Stimulated activated CD8-positive, alpha-beta memory T cell treated with anti-CD3 and anti-CD28 coated beads, Interleukin-12 subunit alpha, Interleukin-12 subunit beta, amount 100 ng/mL, for 24 hours (primary cell): ENCODE results near the gene FES.
"Not testable (repeated sequence)": the region's sequence is repeated elsewhere in the genome, so short reads cannot be mapped to it uniquely, and the experiment has no call there.

Source experiments
- DNase-seq: peaks from one replicate; pipeline ENCODE4 v3.0.0-alpha.2; 2020; ENCODE audit errors: extremely low read depth

Gene FES

DNA sequence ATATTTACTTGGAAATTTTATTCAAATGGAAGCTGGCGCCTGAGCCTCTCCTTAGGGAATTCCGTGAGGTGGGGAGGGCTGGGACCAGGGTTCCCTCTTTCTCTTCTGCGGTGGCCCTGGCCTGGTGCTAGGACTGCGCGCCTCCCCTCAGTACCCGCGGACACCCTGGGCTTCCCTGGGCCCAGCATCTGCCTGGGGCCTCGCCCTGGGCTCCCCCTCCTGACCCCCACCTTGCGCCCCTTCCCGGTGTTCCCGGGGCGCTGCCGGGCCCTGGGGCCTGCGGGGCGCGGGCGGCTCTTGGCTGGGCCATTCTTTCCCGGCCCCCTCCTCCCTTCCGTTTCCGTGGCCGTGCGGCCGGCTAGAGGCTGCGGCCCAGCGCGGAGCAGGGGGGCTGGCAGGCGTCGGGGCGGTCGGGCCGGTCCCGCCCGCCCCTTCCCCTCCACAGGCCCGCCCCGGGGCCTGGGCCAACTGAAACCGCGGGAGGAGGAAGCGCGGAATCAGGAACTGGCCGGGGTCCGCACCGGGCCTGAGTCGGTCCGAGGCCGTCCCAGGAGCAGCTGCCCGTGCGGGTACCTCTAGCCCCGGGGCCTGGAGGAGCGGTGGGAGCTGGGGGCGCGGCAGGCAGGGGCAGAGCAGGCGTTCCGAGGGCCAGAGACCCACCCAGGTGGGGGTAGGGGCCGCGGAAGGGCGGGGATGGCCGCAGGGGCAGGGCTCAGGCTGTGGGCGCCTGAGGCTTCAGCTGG, at the start of gene FES:
TSS of gene FES (plus strand) at position 529 of the 743 bp plus-strand sequence. CDS start 542 bp downstream, outside the sequence.
- no peak for DNase-seq

DNA sequence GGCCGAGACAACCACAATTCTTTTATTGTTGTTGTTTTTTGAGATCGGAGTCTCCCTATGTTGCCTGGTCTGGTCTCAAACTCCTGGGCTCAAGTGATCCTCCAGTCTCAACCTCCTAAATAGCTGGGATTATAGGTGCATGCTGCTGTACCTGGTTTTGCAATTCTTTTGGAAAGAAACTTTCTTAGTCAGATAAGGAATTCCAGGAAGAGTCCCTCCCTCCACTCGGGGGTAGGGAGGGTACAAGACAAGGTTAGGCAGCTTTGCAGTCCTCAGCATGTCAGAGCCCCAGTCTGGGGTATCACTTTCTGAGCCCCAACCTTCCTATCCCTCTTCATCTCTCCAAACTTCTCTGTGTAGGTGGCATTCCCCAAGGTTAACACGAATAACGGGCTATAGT, 49.7 kb upstream of the FES start:
- no peak for DNase-seq

DNA sequence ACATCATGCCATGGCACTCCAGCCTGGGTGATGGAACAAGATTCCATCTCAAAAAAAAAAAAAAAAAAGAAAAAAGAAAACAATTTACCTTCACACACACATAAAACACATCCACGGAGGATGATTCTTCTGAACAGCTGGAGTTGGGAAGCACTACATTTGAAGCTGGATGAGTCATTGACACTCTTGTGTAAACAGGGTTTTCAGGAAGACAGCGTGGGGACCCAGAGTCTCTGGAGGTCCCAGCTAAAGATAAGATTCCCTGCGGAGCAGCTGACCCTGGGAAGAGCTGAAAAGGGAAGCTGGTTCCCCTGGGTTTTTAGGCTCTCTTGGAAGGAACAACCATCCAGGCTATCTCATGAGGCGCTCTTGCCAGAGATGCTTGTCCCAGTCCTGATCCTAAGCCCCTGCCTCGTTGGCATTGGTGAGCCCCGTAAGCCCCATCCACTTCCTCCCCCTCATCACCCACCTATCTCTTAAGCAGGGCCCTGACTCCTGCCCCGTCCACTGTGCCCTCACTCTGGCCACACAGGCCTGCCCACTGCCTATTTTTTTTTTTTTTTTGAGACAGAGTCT, 47.9 kb upstream of the FES start:
- DNase-seq, result no peak

DNA sequence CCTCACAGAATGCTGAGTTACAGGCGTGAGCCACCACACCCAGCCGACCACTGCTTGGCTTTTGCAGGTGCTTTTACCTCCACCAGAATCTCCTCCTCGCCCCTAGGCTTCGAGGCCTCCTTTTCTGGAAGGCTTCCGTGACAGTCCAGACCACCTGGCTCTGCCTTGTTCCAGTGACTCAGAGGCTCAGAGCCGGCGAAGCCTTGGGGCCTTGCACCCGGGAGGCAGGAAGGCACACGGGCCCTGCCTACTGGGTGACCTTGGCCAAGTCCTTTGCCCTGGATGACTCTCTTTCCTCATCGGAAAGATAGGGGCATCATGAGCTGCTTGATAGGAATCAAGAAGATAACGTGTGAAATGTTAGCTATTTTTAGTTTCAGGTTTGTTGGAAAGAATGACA, 47.2 kb upstream of the FES start:
- DNase-seq, result no peak

DNA sequence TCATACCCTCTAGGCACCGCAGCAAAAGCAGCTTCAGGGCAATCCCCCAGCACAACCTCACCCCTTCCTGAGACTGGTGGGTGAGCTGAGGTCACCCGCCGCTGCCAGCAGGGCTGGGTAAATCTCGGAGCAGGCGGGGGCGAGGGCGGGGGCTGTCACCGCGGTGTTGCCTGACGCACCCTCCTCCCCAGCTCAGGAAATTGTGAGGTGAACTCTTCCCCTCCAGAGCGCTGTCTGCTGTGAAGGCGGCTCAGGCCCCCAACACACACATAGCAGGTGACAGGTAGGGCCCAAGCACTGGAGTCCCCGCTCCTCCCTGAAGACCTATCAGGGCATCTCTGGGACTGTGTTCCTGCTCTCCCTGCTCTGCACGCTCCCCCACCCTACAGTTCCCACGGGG, 46.2 kb upstream of the FES start:
- peak; percentile 71 for DNase-seq

DNA sequence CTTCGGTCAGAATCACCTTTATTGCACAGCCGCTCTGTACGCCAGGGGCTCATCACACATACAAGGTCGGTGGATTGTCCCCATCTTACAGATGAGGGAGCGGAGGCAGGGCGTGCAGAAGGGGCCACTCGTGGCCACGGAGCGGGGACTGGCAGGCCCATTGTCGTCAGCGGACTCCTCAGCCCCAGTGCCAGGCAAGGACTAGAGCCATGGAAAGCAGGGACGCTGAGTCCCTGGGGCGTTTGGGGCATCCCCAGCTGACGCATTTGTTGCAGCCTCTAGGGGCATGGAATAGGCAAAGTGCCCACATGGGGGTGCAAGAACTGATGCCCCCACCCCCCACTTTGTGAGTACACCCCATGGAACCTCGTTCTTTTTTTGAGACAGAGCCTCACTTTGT, 45.8 kb upstream of the FES start:
- no peak for DNase-seq

DNA sequence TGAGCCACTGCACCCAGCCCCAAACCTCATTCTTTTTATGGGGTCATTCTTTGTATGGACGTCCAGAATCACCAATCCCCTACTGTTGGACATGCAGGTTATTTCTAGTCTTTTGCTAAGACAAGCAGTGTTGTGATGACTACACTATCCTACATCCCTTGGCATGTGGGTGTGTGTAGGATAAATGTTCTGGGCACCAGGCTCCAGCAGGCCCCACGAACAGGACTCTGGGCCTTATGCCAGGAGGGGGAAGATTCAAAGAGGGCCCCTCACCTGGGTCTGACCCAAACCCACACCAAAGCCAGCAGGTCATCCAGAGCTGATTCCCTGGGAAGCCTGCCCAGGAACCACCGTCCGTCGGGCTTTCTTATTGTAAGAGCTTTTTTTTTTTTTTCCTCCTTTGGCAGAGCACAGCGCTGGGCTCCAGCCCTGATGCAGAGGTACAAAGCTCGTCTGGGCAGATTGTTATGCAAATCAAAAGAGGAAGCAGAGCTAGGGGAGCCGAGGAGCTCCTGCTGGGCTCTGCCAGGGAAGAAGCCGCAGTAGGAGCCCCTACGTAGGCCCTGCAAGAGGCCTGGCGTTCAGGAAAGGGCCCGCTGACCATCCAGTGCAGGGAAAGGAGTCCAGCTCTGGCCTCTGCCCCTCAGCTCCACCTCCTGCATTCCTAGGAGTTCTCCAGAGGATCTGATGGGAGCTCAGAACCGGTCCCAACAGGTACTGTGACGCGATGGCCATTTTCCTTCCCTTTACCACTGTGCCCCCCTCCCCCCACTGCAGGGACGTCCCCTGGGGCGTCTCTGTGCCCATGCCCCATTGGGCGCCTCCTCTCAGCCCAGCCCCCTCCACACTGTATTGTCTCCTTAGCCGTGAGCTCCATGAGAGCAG, 44.9 kb upstream of the FES start:
- DNase-seq, result no peak

DNA sequence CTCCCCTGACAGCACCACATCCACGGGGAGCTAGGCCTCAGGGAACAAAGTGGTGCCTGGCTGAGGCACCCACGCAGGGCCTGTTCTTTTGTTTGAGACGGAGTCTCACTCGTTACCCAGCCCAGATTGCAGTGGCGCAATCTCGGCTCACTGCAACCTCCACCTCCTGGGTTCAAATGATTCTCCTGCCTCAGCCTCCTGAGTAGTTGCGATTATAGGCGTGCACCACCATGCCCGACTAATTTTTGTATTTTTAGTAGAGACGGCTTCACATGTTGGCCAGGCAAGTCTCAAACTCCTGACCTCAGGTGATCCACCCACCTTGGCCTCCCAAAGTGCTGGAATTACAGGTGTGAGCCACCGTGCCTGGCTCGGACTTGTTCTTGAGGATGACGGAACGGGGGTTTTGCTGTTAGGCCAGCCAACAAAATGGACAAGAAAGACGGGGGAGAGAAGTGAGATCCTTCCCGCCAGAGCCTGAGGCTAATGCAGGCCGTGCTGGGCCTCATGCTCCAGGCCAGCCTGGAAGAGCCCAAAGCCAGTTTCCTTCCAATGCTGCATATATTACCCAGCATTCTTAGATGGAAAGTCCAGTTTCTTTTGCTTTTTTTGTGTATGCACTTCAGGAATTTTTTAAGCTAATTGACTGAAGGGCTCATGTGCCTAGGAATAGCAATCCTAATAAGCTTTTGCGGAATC, 44.0 kb upstream of the FES start:
- no peak for DNase-seq

DNA sequence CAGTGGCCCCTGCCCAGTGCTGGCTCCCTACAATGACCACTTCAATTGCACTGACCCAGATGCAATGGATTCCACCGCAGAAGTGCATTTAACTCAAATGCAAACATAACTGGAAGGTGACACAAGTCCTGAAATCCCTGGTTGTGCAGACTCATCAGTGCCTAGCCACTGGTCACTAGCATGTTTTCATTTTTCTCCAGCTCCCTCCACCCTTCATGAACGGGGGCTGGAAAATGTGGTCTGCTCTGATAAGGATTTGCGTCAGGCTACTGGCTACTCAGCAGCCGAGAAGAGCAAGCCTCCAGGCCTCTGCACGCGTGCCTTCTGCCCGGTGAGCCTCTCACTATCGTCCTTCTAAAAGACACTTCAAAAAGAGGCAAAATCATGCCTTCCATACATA, 43.4 kb upstream of the FES start:
- no peak for DNase-seq

DNA sequence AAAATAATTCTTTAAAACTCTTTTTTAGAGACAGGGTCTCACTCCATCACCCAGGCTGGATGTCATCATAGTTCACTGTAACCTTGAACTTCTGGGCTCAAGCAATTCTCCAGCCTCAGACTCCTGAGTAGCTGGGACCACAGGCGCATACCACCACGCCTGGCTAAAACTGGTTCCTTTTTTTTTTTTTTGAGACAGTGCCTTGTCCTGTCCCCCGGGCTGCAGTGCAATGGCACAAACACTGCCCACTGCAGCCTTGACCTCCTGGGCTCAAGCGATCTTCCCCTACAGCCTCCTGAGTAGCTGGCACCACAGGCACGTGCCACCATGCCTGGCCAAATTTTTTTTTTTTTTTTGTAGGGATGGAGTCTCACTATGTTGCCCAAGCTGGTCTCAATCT, 39.6 kb upstream of the FES start:
- DNase-seq, result no peak

DNA sequence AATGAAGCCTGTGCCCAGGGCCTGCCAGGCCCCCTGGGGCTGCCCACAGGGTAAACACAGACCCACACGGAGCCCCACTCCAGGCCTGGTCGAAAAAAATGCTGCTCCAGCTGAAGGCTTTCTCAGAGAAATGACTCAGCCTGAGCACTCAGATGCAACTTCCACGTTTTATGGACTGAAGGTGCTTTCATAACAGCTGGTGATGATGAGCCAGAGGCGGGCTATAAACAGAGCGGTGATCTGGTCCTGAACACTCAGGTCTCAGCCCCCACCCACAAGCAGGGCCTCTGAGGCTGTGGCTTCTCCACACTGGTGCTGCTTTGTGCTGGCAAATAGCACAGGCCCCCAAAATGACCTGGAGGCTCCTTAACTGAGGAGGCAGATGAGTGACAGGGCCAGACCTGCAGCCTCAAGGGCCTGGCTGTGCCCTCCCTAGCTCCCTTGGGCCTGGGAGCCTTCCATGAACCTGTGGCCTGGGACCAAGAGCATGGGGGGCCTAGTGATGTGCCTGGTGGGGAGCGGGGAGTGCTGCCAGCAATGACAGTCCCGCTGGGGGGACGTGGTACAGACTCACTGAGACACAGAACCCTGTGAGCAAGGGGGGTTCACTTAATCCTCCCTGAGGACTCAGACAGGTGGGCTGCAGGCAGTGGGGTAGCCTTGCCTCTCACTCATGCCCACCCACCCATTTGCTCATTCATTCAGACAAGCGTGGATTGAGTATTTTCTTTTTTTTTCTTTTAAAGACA, 38.9 kb upstream of the FES start:
- DNase-seq, result no peak

DNA sequence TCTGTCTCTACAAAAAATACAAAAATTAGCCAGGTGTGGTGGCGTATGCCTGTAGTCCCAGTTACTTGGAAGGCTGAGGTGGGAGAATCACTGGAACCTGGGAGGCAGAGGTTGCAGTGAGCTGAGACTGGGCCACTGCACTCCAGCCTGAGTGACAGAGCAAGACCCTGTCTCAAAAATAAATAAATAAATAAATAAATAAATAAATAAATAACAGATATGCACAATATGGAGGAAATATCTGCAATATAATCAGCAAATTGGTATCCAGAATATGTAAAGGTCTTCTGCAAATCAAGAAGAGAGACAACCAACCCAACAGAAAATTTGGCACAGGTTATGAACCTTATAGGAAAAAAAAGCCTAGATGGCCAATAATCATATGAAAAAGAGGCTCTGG, 34.9 kb upstream of the FES start:
- not testable (repeated sequence) for DNase-seq

DNA sequence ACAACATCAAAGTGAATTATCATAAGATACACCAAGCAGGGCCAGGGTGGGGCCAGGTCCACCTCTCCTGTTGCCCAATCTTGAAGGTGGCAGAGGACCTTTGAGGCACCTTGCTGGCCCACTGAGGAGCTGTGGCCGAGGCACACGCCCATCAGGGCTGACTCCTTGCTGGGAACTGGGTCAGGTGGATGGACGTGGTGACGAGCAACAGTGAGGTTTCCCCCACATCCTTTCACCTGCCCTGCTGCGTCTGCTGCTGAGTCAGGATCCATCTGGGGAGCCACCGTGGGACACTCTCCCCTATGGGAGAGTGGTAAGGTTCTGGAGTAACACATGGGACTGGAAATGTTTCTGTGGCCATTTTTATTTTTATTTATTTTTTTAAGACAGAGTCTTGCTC, 33.2 kb upstream of the FES start:
- DNase-seq, result no peak

DNA sequence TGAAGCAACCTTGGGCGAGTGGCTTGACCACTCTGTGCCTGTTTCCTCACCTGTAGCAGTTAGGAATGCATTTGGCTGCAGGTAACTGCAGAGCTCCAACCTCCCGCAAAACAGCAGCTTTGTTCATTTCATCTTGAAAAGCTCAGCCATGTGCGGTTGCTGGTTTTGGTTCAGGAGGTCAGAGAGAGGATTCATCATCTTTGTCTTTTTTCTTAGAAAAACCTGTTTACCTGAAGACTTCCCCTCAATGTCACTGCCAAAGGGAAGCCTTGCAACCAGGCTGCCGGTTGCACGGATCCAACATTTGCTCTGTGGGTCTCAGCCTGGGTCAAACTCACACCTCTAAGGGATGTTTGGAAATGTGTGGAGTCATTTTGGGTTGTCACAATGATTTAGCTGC, 32.4 kb upstream of the FES start:
- DNase-seq, result no peak

DNA sequence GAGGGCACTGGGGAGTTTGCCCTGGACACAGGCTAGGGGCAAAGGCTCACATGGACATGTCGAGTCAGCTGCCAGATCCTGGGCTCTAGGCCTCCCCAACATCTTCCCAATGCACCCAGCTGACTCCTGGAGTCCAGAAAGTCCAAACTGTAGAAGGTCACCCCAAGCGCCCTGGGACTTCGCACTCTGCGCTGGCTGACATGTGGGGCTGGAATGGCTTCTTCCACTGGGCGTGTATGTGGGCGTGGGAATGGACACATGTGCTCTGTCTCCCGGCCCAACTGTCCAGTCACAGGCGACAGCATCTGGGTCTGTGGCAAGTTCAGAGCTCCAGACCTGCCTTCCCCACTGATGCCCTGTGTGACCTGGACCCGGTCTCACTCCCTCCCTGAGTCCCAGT, 29.2 kb upstream of the FES start:
- no peak for DNase-seq

DNA sequence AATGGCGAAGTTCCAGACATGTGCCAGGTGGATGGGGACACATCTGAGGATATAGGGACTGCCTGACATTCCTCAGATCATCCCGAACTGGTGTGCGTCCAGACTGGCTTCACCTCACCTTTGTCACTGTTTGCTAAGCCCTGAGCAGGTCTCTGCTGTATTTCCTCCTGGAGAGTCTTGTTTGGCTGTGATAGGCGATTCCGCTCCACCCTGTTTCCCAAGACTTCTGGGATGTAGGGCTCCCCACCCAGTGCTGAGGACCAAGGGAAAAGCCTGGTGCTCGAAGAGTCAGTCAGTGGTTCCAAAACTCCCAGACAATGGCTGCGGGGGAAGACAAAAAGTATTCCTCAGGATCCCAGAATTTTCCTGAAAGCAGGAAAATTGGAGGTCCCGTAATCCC, 27.0 kb upstream of the FES start:
- DNase-seq, result no peak

DNA sequence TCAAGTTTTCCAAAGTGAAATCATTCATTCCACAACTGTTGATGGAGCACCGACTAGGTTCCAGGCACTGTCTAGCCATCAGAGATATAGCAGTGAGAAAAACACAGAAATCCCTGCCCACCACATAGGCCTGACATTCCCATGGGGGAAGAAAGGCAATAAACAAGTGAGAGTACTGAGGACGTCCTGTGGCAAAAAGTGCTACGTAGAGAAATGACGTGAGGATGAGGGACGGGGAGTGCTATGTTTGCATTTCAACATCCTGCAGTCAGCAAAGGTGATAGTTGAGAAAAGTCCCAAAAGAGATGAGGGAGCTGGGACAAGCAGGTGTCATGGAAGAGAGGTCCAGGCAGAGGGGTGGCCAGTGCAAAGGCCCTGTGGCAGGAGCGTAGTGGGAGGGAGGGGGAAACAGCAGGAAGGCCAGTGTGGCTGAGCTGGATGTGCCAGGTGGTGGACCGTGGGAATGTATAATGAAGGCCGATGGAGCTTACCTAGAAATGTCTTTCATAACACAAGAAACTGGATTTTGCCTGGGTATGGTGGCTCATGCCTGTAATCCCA, 26.3 kb upstream of the FES start:
- DNase-seq, result no peak

DNA sequence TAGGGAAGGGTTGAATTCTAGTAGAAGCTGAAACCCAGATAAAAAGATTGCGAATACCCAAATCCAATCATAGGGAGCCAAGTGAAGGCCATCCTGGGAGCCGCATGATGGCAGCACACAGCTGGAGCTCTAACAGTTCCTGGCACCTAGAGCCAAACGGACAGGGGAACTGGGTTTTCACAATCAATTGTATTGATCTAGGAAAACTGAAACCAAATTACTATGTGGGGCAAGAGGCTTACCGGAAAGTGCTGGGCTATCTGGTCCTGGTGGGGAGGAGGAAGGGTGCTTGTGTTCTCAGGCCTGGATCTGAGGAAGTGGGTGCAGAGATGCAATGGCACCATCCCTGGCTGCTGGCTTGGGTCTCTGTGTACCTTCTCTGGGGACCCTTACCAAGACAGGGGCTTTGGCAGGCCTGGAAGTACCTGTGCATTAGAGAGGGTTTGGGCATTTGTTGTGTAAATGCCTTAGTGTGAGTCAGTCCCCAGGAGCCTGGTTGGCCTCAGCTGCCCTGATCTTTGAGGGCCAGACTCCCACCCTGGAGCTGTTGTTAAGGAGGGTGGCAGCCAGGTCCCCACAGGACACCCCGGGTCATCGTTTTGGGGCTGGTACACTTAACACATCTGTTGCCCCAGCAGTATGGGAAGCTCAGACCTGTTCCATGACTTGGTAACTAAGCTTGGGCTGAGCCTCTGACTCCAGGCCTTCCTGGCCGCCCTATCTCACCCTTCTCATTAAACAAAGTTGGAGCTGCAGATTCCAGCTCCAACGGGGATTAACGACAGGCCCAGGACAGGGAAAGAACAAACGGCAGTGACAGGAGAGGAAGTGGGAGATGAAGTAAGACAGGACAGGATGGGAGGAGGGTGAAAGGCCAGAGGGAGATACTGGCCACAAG, 24.8 kb upstream of the FES start:
- DNase-seq, result no peak

DNA sequence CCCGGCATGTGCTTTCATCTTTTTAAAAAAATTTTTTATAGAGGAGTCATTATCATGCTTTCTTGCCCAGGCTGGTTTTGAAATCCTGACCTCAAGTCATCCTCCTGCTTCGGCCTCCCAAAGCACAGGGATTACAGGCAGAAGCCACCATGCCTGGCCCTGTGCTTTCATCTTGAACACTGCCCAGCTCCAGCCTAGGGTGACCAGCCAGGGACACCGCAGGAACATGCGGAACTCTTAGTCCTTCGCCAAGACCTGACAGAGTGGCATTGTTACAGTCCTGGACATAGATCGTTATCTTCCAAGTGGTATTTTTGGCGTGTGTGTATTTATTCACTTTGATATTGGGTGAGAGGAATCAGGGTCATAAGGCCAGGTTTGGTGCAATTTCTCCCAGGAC, 23.9 kb upstream of the FES start:
- no peak for DNase-seq
